AG10803 (cell line): ENCODE results near the gene SNCB.
A peak's percentile ranks its signal among the peaks of the same experiment; 100 is the strongest.

Experiments
- DNase-seq: peaks from one replicate; pipeline ENCODE4 v3.0.0; 2010; ENCODE audit warnings: low read depth
- H3K4me3 ChIP-seq: 2 replicates; pipeline ENCODE4 v1.5.1; 2011; ENCODE audit warnings: mild to moderate bottlenecking, low read length, control low read depth
- TF ChIP-seq, protein P1 (sequence below): conservative IDR thresholded peaks from 2 replicates; pipeline ENCODE4 v1.5.1; 2011; ENCODE audit warnings: mild to moderate bottlenecking, low read length, control low read depth, inconsistent platforms

SNCB gene

DNA sequence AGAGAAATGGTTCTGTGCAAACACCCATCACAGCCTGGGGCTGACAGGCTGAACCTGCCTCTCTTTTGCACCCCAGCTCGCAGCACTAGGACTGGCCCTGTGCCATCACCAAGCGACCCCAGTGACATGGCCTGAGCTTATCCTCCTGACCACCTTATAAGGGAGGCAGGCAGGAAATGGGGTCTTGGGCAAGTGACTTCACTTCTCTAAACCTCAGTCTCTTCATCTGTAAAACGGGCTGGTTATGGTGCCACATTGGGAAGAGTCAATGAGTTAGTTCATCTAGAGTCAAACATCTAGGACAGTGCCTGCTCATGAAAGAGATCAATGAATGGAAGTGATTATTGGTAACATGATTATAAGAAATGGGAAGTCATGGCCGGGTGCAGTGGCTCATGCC lies 6.2 kb downstream of the SNCB start:
- H3K4me3 ChIP-seq = no peak overlapping the region
- no peak for DNase-seq
- TF ChIP-seq, protein P1, sequence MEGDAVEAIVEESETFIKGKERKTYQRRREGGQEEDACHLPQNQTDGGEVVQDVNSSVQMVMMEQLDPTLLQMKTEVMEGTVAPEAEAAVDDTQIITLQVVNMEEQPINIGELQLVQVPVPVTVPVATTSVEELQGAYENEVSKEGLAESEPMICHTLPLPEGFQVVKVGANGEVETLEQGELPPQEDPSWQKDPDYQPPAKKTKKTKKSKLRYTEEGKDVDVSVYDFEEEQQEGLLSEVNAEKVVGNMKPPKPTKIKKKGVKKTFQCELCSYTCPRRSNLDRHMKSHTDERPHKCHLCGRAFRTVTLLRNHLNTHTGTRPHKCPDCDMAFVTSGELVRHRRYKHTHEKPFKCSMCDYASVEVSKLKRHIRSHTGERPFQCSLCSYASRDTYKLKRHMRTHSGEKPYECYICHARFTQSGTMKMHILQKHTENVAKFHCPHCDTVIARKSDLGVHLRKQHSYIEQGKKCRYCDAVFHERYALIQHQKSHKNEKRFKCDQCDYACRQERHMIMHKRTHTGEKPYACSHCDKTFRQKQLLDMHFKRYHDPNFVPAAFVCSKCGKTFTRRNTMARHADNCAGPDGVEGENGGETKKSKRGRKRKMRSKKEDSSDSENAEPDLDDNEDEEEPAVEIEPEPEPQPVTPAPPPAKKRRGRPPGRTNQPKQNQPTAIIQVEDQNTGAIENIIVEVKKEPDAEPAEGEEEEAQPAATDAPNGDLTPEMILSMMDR = no peak

DNA sequence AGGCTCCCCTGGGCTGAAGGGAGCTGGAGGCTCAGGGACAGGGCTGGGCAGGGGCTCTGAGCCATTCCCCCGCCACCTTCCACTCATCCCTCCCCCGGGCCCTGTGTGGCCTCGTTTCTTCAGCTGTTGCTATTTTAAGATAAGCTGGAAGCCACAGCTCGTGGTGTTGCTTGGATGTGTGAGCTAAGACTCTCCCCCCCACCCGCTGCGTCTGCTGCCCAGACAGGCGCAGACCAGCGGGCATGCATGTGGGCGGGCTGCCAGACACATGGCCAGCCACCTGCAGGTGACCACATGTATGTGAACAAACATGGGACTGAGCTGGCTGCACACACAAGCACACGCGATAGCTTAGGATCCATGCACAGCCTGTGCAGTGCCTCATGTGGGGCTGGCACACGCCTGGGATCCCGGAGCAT lies 8.7 kb downstream of the SNCB start:
- no peak overlapping the region for H3K4me3 ChIP-seq
- no peak for DNase-seq
- TF ChIP-seq, protein P1 = no peak

DNA sequence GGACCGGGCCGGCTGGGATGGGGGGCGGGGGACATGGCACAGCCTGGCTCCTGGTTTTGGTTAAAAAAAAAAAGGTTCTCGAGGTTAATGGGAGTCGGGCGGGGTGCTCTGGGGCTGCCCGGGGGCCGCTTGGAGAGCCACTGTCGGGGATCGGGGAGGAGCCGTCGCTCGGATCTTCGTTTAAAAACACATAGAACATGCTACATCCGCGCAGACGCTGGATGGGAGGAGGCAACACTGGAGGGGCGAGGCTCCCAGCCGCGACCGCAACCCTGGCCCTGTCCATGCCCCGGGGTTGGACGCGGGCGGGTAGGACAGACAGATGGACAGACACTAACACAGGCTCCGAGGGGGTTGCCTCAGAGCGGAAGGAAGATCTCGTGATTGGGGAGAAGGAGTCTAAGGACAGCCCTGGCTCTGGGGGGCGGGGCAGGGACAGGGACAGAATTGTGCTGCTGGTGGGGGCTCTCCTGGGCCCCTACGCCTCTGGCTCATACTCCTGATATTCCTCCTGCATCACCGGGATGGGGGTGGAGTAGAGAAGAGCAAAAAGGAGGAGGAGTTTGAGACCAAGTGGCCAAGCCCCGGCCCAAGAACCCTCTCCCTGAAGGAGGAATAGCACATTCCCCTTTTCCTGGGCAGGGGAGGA lies 9.9 kb downstream of the SNCB start:
- H3K4me3 ChIP-seq = peak overlapping the region; percentile 5; the same call in 1 of the 2 replicates
- TF ChIP-seq, protein P1 = no peak
- DNase-seq = peak; percentile 21

DNA sequence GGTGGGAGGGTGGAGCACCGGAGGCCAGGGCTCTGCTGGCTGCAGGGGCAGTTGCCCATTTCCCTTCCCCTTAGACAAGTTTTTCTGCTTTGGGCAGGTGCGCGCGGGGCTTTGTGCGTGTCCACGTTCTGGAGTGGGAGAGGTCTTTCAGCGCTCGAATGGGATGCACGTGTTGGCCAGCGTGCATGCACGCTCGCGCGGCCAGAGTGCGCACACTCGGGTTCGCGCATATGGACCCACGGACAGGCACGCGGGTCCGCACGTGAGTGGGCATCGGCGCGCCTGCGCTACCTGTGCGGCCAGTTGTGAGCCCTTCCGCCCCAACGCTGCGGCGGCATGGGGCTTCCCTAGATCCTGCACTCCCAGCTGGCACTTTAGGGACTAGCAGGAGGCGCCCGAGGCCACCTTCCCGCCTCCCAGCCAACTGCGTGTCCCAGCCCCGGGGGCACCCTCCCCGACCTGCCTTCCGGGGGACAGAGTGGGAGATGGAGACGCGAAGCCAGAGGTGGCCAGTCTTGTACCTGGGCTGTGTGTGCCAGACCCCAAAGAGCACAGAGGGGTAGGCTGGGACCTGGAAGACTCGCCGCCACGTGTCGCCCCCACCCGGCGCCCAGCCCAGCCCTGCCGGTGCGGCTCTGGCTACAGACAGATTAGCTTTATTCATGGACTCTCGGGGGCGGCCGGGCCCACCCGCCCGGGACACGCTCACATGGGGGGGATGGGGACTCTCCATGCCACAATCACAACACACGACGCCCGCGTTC lies 10.6 kb downstream of the SNCB start:
- DNase-seq = no peak
- no peak overlapping the region for H3K4me3 ChIP-seq
- TF ChIP-seq, protein P1 = no peak

DNA sequence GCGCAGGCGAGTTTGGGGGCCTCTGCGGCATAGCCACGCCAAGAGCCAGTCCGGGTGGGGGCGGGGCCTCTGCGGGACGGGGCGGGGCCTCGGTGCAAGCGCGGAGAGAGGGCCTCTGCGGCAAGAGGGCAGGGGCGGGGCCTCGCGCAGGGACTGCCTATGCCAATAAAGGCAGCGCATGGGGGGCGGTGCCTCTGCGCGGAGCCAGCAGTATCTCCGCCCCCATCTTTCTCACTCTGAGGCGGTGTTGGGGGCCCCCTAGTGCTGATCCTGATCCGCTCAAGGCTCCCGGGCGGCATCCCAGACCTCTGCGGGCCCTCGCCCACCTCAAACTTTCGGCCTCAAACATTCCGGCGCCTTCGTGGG lies 11.1 kb downstream of the SNCB start:
- TF ChIP-seq, protein P1 = peak; percentile 34
- H3K4me3 ChIP-seq = peak overlapping the region; percentile 12; the same call in 1 of the 2 replicates
- peak; percentile 73 for DNase-seq

DNA sequence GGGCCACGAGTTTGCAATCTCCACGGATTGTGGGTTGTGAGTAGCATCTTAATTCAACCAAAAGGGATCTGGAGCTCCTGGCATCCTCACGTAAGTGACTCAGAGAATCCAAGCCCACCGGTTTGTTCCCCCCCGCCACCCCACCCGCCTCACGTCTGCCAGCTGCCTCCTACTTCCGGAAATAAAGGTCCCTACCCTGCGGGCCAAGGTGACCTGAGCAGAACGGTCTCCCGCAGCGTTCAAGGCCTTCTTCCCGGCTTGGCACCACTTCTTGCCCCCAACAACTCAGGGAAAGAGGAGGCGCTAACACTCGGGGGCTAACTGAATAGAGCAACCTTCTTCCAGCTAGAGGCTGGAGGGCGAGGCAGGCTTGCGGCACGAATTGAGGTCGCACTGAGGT lies 11.6 kb downstream of the SNCB start:
- DNase-seq = no peak
- peak overlapping the region; percentile 12; the same call in 1 of the 2 replicates for H3K4me3 ChIP-seq
- TF ChIP-seq, protein P1 = no peak

DNA sequence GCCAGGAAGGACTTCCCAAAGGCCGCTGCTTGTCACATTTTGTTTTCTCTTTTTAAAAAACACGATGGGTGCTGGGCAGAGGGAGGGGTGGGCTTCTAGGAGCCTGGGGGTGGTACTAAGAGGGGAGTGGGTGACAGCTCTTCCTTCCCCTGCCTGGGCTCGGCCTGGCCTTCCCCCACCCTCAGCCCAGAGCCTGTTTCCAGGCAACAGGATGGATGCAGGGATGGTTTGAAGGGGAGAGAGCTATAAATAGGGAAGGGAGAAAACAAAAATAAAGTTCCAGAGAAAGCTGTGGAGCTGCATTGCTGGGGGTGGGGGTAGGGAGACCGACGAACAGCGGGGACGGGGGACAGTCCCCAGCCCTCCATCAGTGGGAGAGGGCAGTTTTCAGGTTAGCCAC lies 13.8 kb downstream of the SNCB start:
- no peak for DNase-seq
- TF ChIP-seq, protein P1 = no peak
- H3K4me3 ChIP-seq = no peak overlapping the region
